Measurements from ENCODE around the gene GABARAPL2.

Gene GABARAPL2

GRCh38 chr16:75593308-75593707 is 27.1 kb downstream of the GABARAPL2 start:
- no peak for DNase-seq

DNA sequence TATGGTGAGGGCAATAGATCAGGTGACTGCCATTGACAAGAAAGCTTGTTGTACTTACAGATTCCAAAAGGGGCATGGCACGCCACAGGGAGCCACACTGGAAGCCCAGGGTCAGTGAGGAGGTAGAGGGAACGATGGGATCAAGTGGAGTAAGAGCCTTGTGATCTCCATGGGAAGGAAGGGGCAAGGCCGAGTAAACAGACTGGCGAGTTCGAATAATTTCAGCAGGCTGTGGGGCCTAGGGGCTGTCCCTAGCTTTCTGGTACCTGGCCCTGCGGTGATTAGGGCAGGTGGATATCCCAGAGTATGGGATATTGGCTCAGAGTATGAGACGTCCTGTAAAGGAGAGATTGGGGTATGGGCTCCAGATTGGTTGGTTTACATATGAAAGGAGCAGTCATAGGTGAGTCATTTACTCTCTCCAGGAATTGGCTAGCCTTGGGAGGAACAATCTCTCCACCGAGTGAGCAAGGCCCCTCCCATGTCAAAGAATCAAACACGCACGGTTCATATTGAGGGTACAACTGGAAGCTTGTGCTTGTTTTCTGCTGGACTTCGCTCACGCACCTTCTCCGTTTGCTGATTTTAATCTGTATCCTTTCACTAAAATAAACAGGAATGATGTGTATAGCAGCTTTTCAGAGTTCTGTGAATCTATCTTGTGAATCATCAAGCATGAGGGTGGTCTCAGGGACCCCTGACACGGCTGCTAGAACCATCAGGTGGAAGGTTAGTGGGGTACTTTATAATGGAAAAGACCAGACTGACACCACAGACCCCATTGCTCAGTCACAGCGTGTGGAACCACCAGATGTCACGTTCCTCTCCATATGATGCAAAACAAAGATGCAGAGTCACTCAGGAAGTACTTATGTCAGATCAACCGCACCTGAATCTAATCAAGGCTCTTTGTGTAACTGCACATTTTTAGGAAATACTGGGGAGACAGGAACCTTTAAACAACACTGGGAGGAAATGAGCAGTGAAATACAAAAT is 27.9 kb downstream of the GABARAPL2 start:
- DNase-seq, result no peak

GRCh38 chr16:75599452-75600277 is 33.5 kb downstream of the GABARAPL2 start:
- no peak for DNase-seq

DNA sequence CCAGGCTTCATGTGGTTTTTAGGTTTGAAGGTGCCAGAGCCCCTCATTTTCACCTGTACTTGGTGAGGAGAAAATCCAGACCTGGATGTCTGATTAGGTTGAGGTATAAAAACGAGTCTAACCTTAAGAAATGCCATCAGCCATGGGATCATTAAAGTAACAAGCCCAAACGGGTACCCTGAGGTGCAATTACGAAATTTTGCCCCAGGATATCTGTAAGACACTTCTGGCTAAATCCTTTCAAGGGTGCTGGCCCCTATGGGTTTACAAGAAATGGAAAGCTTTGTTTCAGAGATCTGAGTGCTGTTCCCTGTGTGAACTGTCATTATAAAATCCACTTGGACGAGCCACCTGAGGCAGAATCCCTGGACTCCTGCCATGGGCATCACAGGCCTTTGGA is 37.1 kb downstream of the GABARAPL2 start:
- no peak for DNase-seq

- DNase-seq, result no peak
Measured at GRCh38 chr16:75606507-75606906, 40.3 kb downstream of the GABARAPL2 start.

- DNase-seq, result no peak
Measured at GRCh38 chr16:75614066-75614897, 48.1 kb downstream of the GABARAPL2 start.

DNA sequence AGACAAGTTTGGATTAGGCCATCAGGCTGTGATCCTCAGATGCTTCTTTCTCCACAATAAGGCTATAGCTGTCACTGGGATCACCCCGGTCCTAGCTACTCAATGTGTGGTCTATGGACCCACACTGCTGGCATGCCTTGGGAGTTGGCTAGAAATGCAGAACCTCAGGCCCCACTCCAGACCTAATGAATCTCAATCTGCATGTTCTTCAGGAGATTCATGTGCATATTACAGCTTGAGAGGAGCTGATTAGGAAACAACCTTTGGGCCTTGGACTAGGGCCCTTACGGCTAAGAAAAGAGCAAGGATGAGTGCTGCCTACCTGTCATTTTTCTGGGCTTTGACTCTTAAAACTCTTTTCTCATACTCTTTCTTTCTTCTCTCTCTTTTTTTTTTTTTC is 49.4 kb downstream of the GABARAPL2 start:
- no peak for DNase-seq

DNA sequence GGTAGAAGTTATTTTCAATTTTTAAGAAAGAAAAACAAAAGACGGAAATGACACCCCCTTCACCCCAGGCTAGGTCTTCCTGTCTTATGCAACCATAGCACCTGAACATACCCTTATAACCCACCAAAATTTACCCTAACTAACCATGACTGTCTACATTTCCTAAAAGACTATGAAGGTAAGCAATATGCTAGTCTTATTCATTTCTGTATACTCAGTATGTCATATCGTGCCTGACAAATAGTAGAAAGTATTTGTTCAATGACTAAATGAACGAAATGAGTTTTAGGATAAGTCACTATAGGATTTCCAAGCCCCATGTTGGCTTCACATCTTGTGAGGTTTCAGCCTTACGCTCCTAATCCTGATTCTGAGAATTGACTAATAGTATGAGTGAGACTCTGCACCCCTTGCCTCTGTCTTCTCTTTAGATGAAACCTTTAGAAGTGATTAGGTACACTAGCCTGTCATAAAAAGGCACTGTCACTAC is 50.4 kb downstream of the GABARAPL2 start:
- DNase-seq, result no peak

GRCh38 chr16:75617121-75617520 is 50.9 kb downstream of the GABARAPL2 start:
- DNase-seq, result no peak

GRCh38 chr16:75618780-75619179 is 52.6 kb downstream of the GABARAPL2 start:
- no peak for DNase-seq

DNA sequence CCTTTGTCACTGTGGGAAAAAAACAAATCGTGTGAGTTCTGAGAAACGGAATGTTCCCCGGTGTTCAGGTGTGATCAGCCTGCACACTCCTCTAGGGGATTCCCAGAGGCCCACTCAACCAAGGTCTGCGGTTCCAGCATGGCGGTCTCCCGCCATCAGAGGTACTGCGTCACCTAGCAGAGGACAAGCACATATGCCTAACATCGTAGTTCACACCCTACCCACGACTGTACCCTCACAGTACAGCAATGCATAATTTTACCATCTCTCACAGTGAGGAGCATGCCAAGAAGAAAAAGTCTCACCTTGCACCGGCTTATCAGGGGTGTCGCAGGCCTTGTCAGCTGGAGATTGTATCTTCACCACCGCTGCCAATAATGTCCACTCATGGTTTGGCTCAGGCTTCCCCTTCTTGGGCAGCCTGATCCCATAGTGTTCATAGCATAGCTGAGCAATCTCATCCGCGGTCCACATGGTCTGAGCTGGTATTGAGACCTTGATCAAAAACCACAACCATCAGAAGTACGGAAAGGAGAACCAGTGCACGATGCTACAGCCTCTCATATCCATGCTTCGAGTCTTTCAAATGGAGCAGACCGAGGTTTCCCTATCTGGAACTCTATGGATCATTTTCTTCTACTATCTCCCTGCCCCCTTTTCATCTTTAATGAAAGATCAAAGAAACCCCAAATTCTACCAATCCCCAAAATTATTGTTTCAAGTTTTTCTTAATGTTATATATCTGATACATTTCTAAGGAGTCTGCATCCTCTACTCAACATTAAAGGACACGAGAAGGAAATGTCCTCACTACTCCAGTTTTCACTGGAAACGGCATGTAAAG is 54.4 kb downstream of the GABARAPL2 start:
- peak; percentile 69 for DNase-seq

GRCh38 chr16:75621170-75621477 is 54.9 kb downstream of the GABARAPL2 start:
- no peak for DNase-seq

DNA sequence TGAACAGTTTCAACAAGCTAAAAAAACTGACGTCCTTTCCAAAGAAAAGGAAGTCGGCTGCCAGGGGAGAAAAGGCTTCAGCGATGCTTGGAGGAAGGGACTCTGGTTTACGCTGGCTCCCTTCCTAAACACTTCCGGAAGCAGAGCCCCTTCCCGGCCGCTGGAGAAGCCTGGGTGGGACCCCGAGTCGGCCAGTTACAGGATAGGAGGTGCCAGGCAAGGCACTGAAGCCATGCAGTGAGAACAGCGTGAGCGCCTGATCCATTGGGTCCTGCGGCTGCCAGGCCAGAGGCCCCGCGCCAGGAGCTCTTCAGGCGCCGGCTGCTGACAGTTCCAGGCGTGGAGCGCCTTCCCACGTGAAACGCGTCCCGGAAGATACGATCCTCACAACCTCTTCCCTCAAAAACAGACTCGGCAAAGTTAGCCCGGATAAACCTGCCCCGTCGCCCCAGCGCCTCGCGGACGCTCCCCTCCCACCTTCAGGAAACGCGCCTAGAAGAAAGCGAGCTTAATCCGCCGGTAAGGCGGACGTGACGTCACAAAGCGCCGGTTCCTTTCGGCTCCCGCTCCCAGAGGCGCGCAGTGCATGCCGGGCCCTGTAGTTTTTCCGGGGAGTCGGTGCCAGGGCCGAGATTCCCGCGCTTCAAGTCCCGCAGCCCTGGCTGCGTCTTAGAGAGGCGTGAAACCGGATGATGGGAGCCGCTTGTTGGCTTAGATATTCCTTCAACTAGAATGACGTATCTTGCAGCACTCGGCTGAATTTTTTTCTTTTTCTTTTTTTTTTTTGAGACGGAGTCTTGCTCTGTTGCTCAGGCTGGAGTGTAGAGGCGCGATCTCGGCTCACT is 56.8 kb downstream of the GABARAPL2 start, which contains the start of gene ADAT1:
Gene ADAT1 (minus strand): TSS at position 521 of the 845 bp plus-strand sequence. CDS start 2,482 bp downstream, outside the sequence.
- peak; percentile 96 for DNase-seq

GRCh38 chr16:75624921-75625334 is 58.7 kb downstream of the GABARAPL2 start:
- no peak for DNase-seq

DNA sequence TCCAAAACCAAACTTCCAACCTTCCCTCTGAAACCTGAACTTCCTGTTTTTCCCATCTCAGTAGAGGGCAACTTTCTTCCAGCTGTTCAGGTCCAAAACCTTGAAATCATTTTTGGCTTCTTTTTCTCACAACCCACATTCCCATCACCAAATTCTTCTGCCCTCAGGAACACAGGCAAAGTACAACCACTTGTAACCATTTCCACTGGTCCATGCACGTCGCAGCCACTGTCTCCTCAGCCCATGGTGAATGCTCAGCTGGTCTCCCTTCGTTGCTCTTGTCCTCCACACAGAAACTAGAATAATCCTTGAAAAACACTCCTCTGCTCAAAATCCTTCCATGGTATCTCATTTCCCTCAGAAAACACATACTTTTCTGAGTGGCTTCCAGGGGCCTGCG is 60.6 kb downstream of the GABARAPL2 start:
- DNase-seq, result no peak
